RWPE2 (cell line): ENCODE measurements around the gene ZNF275.

Experiments
- ATAC-seq: fragments of 200-7000 bp; cut with Tn5 transposase; 3 replicates; pipeline ENCODE4 v1.9.1; 2021; ENCODE audit warnings: low read depth
- DNase-seq: peaks from one replicate; pipeline ENCODE4 v3.0.0-alpha.2; 2020; ENCODE audit warnings: low spot score
- H3K27ac ChIP-seq: fragments of 450-650 bp; 2 replicates; pipeline ENCODE4 v1.5.1; 2017; ENCODE audit warnings: mild to moderate bottlenecking; ENCODE audit not compliant: poor library complexity, severe bottlenecking
- H3K27me3 ChIP-seq: fragments of 250-450 bp; sonication (Bioruptor Pico); 2 replicates; pipeline ENCODE4 v1.5.1; 2021; ENCODE audit warnings: mild to moderate bottlenecking, moderate library complexity; ENCODE audit not compliant: insufficient read depth, poor library complexity, severe bottlenecking
- H3K36me3 ChIP-seq: fragments of 250-450 bp; sonication (Bioruptor Pico); 2 replicates; pipeline ENCODE4 v1.5.1; 2020; ENCODE audit warnings: low read depth, mild to moderate bottlenecking, moderate library complexity
- H3K4me1 ChIP-seq: fragments of 250-450 bp; sonication (Bioruptor Pico); 2 replicates; pipeline ENCODE4 v1.5.1; 2021; ENCODE audit warnings: mild to moderate bottlenecking, moderate library complexity; ENCODE audit not compliant: insufficient read depth, poor library complexity, severe bottlenecking
- H3K4me3 ChIP-seq: fragments of 250-450 bp; sonication (Bioruptor Pico); 2 replicates; pipeline ENCODE4 v1.5.1; 2021; ENCODE audit warnings: mild to moderate bottlenecking, moderate library complexity; ENCODE audit not compliant: severe bottlenecking
- H3K9me3 ChIP-seq: fragments of 250-450 bp; sonication (Bioruptor Pico); 2 replicates; pipeline ENCODE4 v1.5.1; 2021; ENCODE audit warnings: mild to moderate bottlenecking, moderate library complexity; ENCODE audit not compliant: severe bottlenecking
- CTCF ChIP-seq: fragments of 450-650 bp; IDR thresholded peaks from one replicate; pipeline ENCODE4 v1.5.1; 2017; ENCODE audit warnings: mild to moderate bottlenecking, moderate library complexity; ENCODE audit not compliant: poor library complexity, severe bottlenecking

The ZNF275 gene

GRCh38 chrX:153370293-153371055, 36.5 kb downstream of the ZNF275 start:
- Histone ChIP-seq H3K36me3 (no peaks in the 10 kb centered on the region), H3K9me3 (no peaks in the 10 kb centered on the region), H3K4me3 (no peak overlapping the region), H3K27me3 (no peaks in the 10 kb centered on the region), H3K4me1 (no peaks in the 10 kb centered on the region), H3K27ac (no peak overlapping the region)
- no peak for TF ChIP-seq CTCF
- DNase-seq, result no peak
- ATAC-seq, result no peak

- Histone ChIP-seq H3K4me1 (no peaks in the 10 kb centered on the region), H3K36me3 (no peaks in the 10 kb centered on the region), H3K4me3 (no peak overlapping the region), H3K27me3 (no peaks in the 10 kb centered on the region), H3K27ac (no peak overlapping the region), H3K9me3 (no peaks in the 10 kb centered on the region)
- no peak for TF ChIP-seq CTCF
- DNase-seq, result no peak
- no peak for ATAC-seq
Observed at GRCh38 chrX:153371256-153371655, 37.3 kb downstream of the ZNF275 start.

DNA sequence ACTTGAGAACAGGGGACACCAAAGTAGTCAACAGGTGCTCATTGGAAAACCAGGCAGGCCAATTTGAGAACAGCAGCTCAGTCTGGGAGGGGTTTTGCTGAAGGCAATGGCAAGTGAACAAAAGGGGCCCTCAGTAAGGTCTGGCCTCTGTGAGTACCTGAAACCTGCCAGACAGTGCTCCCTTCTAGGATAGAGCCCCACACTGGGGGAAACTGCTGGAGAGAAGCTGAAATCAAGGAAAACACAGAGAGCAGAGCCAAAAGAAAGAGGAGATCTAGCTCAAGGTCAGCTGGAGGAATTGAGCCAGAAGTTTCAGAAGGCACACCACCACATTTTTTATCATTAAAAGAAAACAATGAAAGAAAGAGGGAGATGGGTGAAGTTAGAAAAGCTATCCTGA, 39.0 kb downstream of the ZNF275 start:
- Histone ChIP-seq H3K27me3 (no peaks in the 10 kb centered on the region), H3K4me3 (no peak overlapping the region), H3K9me3 (no peaks in the 10 kb centered on the region), H3K36me3 (no peaks in the 10 kb centered on the region), H3K4me1 (no peaks in the 10 kb centered on the region), H3K27ac (no peak overlapping the region)
- DNase-seq, result no peak
- no peak for TF ChIP-seq CTCF
- no peak for ATAC-seq

- Histone ChIP-seq H3K9me3 (no peaks in the 10 kb centered on the region), H3K4me1 (no peaks in the 10 kb centered on the region), H3K4me3 (no peak overlapping the region), H3K27me3 (no peaks in the 10 kb centered on the region), H3K36me3 (no peaks in the 10 kb centered on the region), H3K27ac (no peak overlapping the region)
- no peak for TF ChIP-seq CTCF
- ATAC-seq (no peak), DNase-seq (no peak)
Observed at GRCh38 chrX:153374426-153374825, 40.5 kb downstream of the ZNF275 start.

- H3K4me3 ChIP-seq, result no peak overlapping the region
- H3K4me1 ChIP-seq, result no peaks in the 10 kb centered on the region
- no peak overlapping the region for H3K27ac ChIP-seq
- ATAC-seq (no peak), DNase-seq (no peak)
- H3K36me3 ChIP-seq, result no peaks in the 10 kb centered on the region
- no peaks in the 10 kb centered on the region for H3K9me3 ChIP-seq
- no peaks in the 10 kb centered on the region for H3K27me3 ChIP-seq
- no peak for TF ChIP-seq CTCF
Observed at GRCh38 chrX:153375571-153375970, 41.6 kb downstream of the ZNF275 start.
